ENCODE results near the gene TMCO4.

The TMCO4 gene

DNA sequence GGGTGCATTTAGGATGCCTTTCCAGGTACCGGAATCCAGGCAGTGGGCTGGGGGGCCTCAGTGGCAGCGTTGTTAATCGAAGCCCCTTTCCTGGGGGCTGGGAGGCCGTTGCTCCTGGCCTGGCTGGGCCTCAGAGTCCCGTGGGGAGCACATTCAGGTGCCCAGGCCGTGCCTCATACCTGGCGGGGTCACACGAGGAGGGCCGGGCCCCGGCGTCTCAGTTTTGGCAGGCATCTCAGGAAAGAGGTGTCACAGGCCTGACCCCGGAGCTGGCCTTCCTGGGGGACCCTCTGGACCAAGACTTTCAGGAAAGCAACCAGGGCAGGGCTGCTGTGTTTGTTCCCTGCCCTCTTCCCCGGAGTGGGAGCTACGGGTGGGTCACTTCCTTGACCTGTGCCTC is 151.5 kb downstream of the TMCO4 start:
- Histone ChIP-seq H3K27me3 (ENCODE audit: insufficient read depth, low read depth) (peaks cover 23% of the 10 kb centered on the region), H3K4me2 (no peak overlapping the region), H3K27ac (no peak overlapping the region), H3K36me3 (ENCODE audit: insufficient read depth) (no peaks in the 10 kb centered on the region), H3K79me2 (ENCODE audit: insufficient read depth, low read depth) (no peaks in the 10 kb centered on the region), H2AFZ (ENCODE audit: low read depth) (no peak overlapping the region), H3K4me3 (IDR thresholded peaks at IDR 0.05; ENCODE audit: insufficient read depth, low read depth, low read length) (no peak overlapping the region), H3K4me1 (ENCODE audit: low read depth, poor library complexity, severe bottlenecking) (no peaks in the 10 kb centered on the region), H3K9ac (no peak overlapping the region), H4K20me1 (ENCODE audit: insufficient read depth) (no peaks in the 10 kb centered on the region)
- TF ChIP-seq, protein P1, sequence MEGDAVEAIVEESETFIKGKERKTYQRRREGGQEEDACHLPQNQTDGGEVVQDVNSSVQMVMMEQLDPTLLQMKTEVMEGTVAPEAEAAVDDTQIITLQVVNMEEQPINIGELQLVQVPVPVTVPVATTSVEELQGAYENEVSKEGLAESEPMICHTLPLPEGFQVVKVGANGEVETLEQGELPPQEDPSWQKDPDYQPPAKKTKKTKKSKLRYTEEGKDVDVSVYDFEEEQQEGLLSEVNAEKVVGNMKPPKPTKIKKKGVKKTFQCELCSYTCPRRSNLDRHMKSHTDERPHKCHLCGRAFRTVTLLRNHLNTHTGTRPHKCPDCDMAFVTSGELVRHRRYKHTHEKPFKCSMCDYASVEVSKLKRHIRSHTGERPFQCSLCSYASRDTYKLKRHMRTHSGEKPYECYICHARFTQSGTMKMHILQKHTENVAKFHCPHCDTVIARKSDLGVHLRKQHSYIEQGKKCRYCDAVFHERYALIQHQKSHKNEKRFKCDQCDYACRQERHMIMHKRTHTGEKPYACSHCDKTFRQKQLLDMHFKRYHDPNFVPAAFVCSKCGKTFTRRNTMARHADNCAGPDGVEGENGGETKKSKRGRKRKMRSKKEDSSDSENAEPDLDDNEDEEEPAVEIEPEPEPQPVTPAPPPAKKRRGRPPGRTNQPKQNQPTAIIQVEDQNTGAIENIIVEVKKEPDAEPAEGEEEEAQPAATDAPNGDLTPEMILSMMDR (conservative IDR thresholded peaks at IDR 0.05; ENCODE audit: low read depth, low read length), result no peak

DNA sequence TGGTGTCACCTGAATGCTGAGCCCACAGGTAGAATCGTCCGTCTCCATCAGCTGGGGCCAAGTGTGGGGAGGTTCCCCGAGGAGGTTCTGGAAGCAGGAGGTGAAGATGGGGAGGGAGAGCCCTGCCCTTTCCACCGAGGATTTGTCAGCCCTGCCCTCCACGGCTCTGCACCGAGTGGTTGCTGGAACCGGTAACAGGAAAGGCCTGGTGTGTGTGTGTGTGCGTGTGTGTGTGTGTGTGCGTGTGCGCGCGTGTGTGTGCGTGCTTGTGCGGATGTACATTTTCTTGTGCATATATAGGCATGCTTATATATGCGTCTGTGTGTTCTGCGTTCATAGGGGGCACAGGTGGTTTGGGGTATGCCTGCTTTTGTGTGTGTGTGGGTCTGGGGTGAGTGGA is 152.1 kb downstream of the TMCO4 start:
- Histone ChIP-seq H3K4me2 (no peak overlapping the region), H3K4me1 (ENCODE audit: low read depth, poor library complexity, severe bottlenecking) (no peaks in the 10 kb centered on the region), H3K36me3 (ENCODE audit: insufficient read depth) (no peaks in the 10 kb centered on the region), H4K20me1 (ENCODE audit: insufficient read depth) (no peaks in the 10 kb centered on the region), H3K9ac (no peak overlapping the region), H3K4me3 (IDR thresholded peaks at IDR 0.05; ENCODE audit: insufficient read depth, low read depth, low read length) (no peak overlapping the region), H3K27ac (no peak overlapping the region), H2AFZ (ENCODE audit: low read depth) (no peak overlapping the region), H3K79me2 (ENCODE audit: insufficient read depth, low read depth) (no peaks in the 10 kb centered on the region), H3K27me3 (ENCODE audit: insufficient read depth, low read depth) (peaks cover 26% of the 10 kb centered on the region)
- TF ChIP-seq, protein P1 (conservative IDR thresholded peaks at IDR 0.05; ENCODE audit: low read depth, low read length), result no peak

DNA sequence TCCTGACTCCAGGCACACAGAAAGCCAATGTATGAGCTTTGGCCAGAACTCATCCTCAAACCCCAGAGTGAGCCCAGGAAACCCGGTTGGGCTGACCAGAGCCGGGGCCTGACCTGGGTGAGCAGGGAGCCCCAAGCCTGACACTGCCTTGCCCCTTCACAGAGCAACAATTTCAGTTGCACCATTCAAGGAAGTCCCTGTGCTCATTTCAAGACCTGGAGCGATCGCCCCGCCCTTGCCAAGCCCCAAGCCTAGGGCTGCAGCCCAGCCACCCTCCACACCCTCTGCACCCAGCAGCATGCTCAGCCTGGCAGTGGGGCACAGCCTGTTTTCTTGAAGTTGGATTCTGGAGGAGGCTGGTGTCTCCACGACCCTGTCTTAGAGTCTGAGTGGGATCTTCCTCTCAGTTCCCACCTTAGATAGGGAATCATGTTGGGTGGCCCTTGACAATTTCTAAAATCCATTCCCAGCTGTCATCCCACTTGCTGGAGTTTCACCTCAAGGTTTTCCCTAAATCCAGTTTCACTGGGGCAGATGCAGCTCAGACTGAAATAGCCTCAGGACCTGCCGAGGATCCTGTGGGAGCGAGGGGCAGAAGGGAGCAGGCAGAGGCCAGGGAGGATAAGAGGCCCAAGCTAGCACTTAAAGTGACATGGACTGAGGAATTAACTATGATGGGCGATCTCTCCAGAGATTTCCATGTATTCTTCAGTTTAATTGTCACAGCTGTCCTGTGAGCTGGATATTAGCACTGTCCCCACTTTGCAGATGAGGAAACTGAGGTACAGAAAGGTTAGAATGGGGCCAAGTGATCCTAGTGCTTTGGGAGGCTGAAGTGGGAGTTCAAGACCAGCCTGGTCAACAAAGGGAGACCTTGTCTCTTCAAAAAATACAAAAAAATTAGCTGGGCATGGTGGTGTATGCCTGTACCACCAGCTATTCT is 153.1 kb downstream of the TMCO4 start:
- Histone ChIP-seq H3K27ac (no peak overlapping the region), H3K27me3 (ENCODE audit: insufficient read depth, low read depth) (peaks cover 29% of the 10 kb centered on the region), H3K4me3 (IDR thresholded peaks at IDR 0.05; ENCODE audit: insufficient read depth, low read depth, low read length) (no peak overlapping the region)

DNA sequence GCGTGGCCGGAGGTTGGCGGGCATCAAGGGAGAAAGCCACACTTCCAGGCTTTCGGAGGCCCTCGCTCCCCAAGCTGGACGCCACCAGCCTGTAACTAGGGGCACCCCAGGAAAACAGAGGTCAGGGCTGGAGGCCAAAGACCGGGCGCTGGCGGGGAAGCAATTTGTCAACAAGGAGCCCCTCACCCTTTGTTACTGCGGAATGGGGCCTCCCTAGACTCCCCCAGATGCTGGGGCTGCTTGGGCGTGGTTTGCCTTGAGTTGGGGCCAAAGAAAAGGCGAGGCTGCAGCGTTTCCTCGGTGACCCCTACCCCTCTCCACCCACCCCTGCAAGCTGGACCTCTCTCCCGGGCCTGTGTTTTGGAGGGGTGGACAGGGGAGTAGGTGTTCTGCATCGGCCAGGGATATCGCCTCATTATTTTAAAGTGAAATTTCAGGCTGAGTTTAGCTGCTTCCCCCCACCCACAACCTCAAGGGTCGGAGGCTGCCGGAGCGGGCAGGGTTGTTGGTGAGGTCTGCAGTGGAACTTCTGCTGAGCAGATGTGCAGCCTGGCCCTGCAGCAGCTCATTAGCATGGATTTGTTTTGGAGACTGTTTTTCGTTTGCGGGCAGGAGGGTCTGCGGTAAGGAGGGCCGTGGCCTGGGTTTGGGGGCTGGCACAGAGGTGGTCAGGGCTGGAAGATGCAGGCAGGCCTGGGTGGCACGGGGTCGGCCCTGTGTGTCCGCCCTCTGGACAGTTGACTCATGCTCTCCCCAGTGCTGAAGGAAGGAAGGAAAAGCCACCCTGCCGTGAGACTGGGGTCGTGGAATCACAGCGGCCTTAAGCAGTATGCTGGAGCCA is 154.1 kb downstream of the TMCO4 start:
- Histone ChIP-seq H3K27me3 (ENCODE audit: insufficient read depth, low read depth) (peaks cover 29% of the 10 kb centered on the region), H3K4me2 (no peak overlapping the region), H3K9ac (no peak overlapping the region)

More for the DNA sequence above, 153.1 kb downstream of the TMCO4 start:
- H2AFZ ChIP-seq (ENCODE audit: low read depth), result no peak overlapping the region
- H3K4me1 ChIP-seq (ENCODE audit: low read depth, poor library complexity, severe bottlenecking), result no peaks in the 10 kb centered on the region
- H4K20me1 ChIP-seq (ENCODE audit: insufficient read depth), result no peaks in the 10 kb centered on the region
- H3K9ac ChIP-seq, result no peak overlapping the region
- H3K4me2 ChIP-seq, result no peak overlapping the region
- TF ChIP-seq, protein P1 (conservative IDR thresholded peaks at IDR 0.05; ENCODE audit: low read depth, low read length), result no peak
- H3K79me2 ChIP-seq (ENCODE audit: insufficient read depth, low read depth), result no peaks in the 10 kb centered on the region
- H3K36me3 ChIP-seq (ENCODE audit: insufficient read depth), result no peaks in the 10 kb centered on the region

More for the DNA sequence above, 154.1 kb downstream of the TMCO4 start:
- H3K27ac ChIP-seq, result no peak overlapping the region
- TF ChIP-seq, protein P1 (conservative IDR thresholded peaks at IDR 0.05; ENCODE audit: low read depth, low read length), result no peak
- no peaks in the 10 kb centered on the region for H3K79me2 ChIP-seq (ENCODE audit: insufficient read depth, low read depth)
- no peak overlapping the region for H3K4me3 ChIP-seq (IDR thresholded peaks at IDR 0.05; ENCODE audit: insufficient read depth, low read depth, low read length)
- H3K4me1 ChIP-seq (ENCODE audit: low read depth, poor library complexity, severe bottlenecking), result no peaks in the 10 kb centered on the region
- H2AFZ ChIP-seq (ENCODE audit: low read depth), result no peak overlapping the region
- H4K20me1 ChIP-seq (ENCODE audit: insufficient read depth), result no peaks in the 10 kb centered on the region
- H3K36me3 ChIP-seq (ENCODE audit: insufficient read depth), result no peaks in the 10 kb centered on the region
